Transverse colon (tissue), 4 donors: Measurements from ENCODE around the gene NOL8. TPM values are rescaled to one million over a fixed set of nuclear protein-coding genes. Genes with fewer than 3 reads are reported as not detected.

Source experiments
- DNase-seq: peaks from one replicate; pipeline ENCODE4 v3.0.0-alpha.2; 2019
- H3K27ac ChIP-seq, 4 donors: fragments of 200-600 bp; sonication (generic); 2 replicates each; pipeline ENCODE4 v1.5.1; 2016 to 2018; ENCODE audit warnings: inconsistent platforms in 4 of 4
- H3K27me3 ChIP-seq: fragments of 200-600 bp; sonication (generic); 2 replicates; pipeline ENCODE4 v1.5.1; 2017; ENCODE audit warnings: inconsistent platforms
- H3K36me3 ChIP-seq, 4 donors: fragments of 200-600 bp; sonication (generic); 2 replicates each; pipeline ENCODE4 v1.5.1; 2017 to 2019; ENCODE audit warnings: inconsistent platforms in 4 of 4
- H3K4me1 ChIP-seq, 4 donors: fragments of 200-600 bp; sonication (generic); 2 replicates each; pipeline ENCODE4 v1.5.1; 2017 to 2020; ENCODE audit warnings: inconsistent platforms in 4 of 4
- H3K4me3 ChIP-seq, 4 donors: fragments of 200-600 bp; sonication (generic); 1 replicate in 1 of 4; 2 replicates in 3 of 4; pipeline versions ENCODE4 v1.5.1 to v1.6.1; 2017 to 2019; ENCODE audit warnings: inconsistent platforms in 4 of 4
- H3K9me3 ChIP-seq, 2 donors: fragments of 200-600 bp; sonication (generic); 2 replicates each; pipeline ENCODE4 v1.5.1; 2017 to 2019; ENCODE audit warnings: inconsistent platforms in 2 of 2
- CTCF ChIP-seq, 5 experiments: fragments of 200-600 bp in 3 of 5; fragments of 450-650 bp in 2 of 5; sonication (generic) in 3 of 5; IDR thresholded peaks; 1 replicate in 2 of 5; 2 replicates in 3 of 5; pipeline ENCODE4 v1.5.1; 2016 to 2017; ENCODE audit warnings: antibody characterized with exemption in 5 of 5, inconsistent platforms in 3 of 5, mild to moderate bottlenecking in 2 of 5, moderate library complexity in 1 of 5
- EP300 ChIP-seq: sonication (generic); formaldehyde crosslinking; IDR thresholded peaks from one replicate; pipeline ENCODE4 v1.6.1; 2017; ENCODE audit warnings: antibody characterized with exemption, low read depth
- POLR2A ChIP-seq: fragments of 450-650 bp; IDR thresholded peaks from one replicate; pipeline ENCODE4 v1.6.1; 2016; ENCODE audit warnings: antibody characterized with exemption, mild to moderate bottlenecking, moderate library complexity
- POLR2AphosphoS5 ChIP-seq, 3 donors: sonication (generic); formaldehyde crosslinking; IDR thresholded peaks; one replicate each; pipeline ENCODE4 v1.6.1; 2016; ENCODE audit warnings: antibody characterized with exemption in 3 of 3
- WGBS, 2 donors: methylation state at CpG; one replicate each; pipeline ENCODE4 v1.1.5; 2018; ENCODE audit warnings: low coverage in 1 of 2; 5-methylcytosine and 5-hydroxymethylcytosine counted together
- in situ Hi-C, 4 donors: fragments of 200-750 bp; cut with MboI; loops; one replicate each; pipeline versions ENCODE4 v1.15.0 to v1.15.1; 2017; ENCODE audit warnings: low sequenced_read_pairs in 3 of 4, low pct_ligation_motif_present in 1 of 4, low pct_unique_long_range_greater_than_20kb in 1 of 4
- intact Hi-C: fragments of 100-400 bp; cut with DNase I; formaldehyde crosslinking; loops from one replicate; pipeline ENCODE4 v1.15.1; 2023; ENCODE audit warnings: low total_unique reads
- total RNA-seq, 4 donors: library from RNA; depleted of rRNA; stranded (reverse); fragments of >200 nt; gene quantifications; one replicate each; pipeline ENCODE4 v1.1.0, GENCODE V29; 2016

NOL8 gene
- total RNA-seq, 4 donors from 2014 or later, result 17.6 to 86.2 (median 24.3) TPM

- Histone ChIP-seq H3K27me3 (no peaks in the 10 kb centered on the region), H3K4me3 (no peak overlapping the region), H3K36me3 (peaks cover 0 to 76% (median 31%) of the 10 kb centered on the region in 4 donors), H3K27ac (no peak overlapping the region), H3K4me1 (no peaks in the 10 kb centered on the region), H3K9me3 (no peaks in the 10 kb centered on the region)
- no peak for DNase-seq
- intact Hi-C loops (no loop called here), in situ Hi-C loops (no loop called here)
- 92 to 100% methylated on average over 1 of the region's 1 CpG for WGBS, 2 donors
- TF ChIP-seq POLR2A, result no peak
- TF ChIP-seq POLR2AphosphoS5 (IDR thresholded peaks at IDR 0.05), result no peak
- TF ChIP-seq EP300, result no peak
- TF ChIP-seq CTCF (IDR thresholded peaks at IDR 0.05), result no peak
Observed at GRCh38 chr9:92279302-92279701, 45.8 kb downstream of the NOL8 start.

- Histone ChIP-seq H3K36me3 (peaks cover 0 to 76% (median 33%) of the 10 kb centered on the region in 4 donors), H3K4me1 (no peaks in the 10 kb centered on the region), H3K4me3 (no peak overlapping the region), H3K27ac (no peak overlapping the region), H3K9me3 (no peaks in the 10 kb centered on the region), H3K27me3 (no peaks in the 10 kb centered on the region)
- in situ Hi-C loops (no loop called here), intact Hi-C loops (no loop called here)
- TF ChIP-seq POLR2AphosphoS5 (IDR thresholded peaks at IDR 0.05), result no peak
- no peak for TF ChIP-seq EP300
- no peak for TF ChIP-seq CTCF (IDR thresholded peaks at IDR 0.05)
- no peak for TF ChIP-seq POLR2A
- no peak for DNase-seq
- WGBS, 2 donors, result 51 to 84% methylated on average over 2 of the region's 2 CpGs
Observed at GRCh38 chr9:92278110-92278509, 47.0 kb downstream of the NOL8 start.

GRCh38 chr9:92276331-92277032, 48.7 kb downstream of the NOL8 start:
- TF ChIP-seq EP300 (no peak), POLR2A (no peak), POLR2AphosphoS5 (IDR thresholded peaks at IDR 0.05) (no peak), CTCF (IDR thresholded peaks at IDR 0.05) (no peak)
- Histone ChIP-seq H3K4me3 (no peak overlapping the region), H3K27me3 (no peaks in the 10 kb centered on the region), H3K4me1 (no peaks in the 10 kb centered on the region), H3K27ac (no peak overlapping the region), H3K9me3 (no peaks in the 10 kb centered on the region), H3K36me3 (peaks cover 0 to 74% (median 32%) of the 10 kb centered on the region in 4 donors)
- intact Hi-C loops, result no loop called here
- in situ Hi-C loops, result no loop called here
- no peak for DNase-seq
- 70 to 71% methylated on average over 11 of the region's 11 CpGs for WGBS, 2 donors

- TF ChIP-seq CTCF (IDR thresholded peaks at IDR 0.05) (no peak), POLR2AphosphoS5 (IDR thresholded peaks at IDR 0.05) (no peak), POLR2A (no peak), EP300 (no peak)
- Histone ChIP-seq H3K27me3 (no peaks in the 10 kb centered on the region), H3K27ac (no peak overlapping the region), H3K4me3 (no peak overlapping the region), H3K4me1 (no peaks in the 10 kb centered on the region), H3K36me3 (peaks cover 0 to 77% (median 35%) of the 10 kb centered on the region in 4 donors), H3K9me3 (no peaks in the 10 kb centered on the region)
- 96 to 100% methylated on average over 6 of the region's 6 CpGs for WGBS, 2 donors
- intact Hi-C loops (no loop called here), in situ Hi-C loops (no loop called here)
- no peak for DNase-seq
Observed at GRCh38 chr9:92275541-92275940, 49.6 kb downstream of the NOL8 start.
